ENCODE results near the gene RNF181.
"Not testable (repeated sequence)": the region's sequence is repeated elsewhere in the genome, so short reads cannot be mapped to it uniquely, and the experiment has no call there.

Gene RNF181

DNA sequence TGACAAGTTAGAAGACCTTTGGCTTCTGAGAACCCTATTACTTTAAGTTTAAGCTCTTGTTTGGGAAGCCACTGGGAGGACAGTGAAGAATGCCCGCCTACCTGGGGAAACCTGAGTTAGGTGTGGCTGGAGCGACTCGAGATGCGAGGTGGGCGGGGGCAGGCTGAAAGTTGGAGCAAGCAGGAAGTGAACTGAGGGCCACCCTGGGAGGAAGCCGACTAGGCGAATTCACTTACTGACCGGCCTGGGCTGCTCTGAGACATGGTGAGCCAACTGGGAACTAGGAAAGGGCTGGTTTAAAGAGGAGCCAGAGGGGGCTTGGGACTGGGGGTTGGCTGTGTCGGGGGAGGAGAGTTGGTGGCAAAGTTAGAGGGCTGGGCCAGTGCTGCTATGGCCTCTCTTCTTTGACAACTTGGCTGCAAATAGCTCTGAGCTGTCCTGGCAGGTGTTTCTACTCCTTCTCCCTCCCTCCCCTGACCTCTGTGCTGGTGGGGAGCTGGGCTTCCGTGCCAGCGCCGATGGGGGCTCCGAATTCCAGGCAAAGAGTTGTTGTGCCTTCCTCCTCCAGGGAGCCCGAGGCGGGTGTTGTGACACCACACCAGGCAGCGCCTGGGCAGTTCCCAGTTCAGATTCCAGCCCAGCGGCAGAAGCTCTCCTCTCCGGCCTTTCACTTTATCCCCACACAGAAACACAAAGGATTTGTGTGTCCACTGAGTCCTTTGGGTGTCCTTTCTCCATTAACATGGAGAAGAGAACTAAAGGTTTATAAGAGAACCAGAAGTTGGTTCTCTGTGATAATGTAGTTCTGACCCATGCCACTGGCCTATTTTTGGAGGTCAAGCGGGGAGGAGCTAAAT, 17.9 kb upstream of the RNF181 start, which contains the start of gene VAMP8:
Gene VAMP8, plus strand, starts transcription at position 201 of the 857 bp plus-strand sequence. Its CDS starts 61 bp downstream, at position 262.
- peak; percentile 41 for DNase-seq

DNA sequence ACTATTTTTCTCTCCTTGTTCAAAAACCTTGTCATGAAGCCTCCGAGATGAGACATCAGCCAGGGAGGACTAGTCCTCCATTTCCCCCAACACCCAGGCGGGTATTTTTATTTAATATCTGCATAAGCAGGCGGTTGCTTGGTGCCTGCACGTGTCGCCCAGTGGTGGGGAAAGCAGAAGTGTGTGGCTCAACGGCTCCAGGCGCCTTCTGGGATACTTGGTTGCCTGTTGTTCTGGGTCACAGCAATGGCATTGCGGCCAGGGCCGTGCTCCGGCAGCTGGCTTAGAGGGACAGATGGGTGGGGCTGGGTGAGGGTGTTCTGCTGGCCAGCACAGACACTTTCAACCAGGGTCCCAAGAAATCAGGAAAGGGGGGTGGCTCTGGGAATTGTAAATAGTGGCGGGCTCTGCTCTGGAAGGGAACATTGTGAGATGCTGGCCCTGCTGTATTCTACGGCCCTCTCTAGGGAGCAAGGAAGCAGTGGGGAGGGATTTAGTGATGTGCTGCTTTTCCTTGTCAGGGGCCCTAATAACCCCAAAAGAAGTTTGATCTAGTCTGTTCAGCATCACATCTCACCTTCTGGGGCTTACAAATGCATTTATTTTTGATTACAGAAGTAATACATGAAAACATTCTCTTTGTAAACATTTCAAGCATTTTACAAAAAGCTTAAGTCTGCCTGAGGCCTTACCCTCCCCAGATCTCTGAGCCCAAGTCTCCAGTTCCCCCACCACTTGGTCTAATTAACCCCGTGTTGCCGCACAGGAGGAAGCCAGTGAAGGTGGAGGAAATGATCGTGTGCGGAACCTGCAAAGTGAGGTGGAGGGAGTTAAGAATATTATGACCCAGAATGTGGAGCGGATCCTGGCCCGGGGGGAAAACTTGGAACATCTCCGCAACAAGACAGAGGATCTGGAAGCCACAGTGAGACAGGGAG, 17.0 kb upstream of the RNF181 start:
- DNase-seq: no peak

DNA sequence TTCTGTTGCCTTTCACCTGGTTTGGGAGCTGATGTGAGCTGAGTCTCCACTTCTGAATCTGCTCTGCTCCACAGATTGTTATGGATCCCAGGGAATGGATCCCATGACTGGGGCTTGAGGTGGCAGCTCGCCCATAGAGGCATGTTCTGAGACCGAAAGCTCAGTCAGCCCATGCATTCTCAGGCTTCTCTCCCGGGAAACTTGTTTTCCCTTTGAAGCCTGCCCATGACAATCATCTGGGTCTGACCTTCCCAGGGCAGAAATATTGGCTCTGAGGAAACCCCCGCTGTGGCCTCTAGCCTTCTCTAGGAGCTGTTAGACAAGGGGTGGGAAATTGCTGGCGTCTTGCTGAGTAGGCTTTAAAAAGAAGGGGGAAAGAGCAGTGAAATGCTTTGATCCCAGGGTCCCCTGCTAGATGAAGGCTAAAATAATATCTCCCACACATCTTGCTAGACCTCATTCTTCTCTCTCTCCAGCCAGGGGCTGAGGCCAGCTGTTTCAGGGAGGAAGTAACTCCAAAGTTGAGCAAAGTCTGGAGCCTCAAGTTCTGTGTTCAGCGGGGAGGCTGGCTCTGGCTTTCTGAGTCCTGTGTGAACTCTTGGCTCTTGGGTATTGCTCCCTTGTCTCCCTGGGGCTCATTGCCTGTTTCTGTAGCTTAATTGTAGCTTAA, 16.1 kb upstream of the RNF181 start:
- DNase-seq: no peak

DNA sequence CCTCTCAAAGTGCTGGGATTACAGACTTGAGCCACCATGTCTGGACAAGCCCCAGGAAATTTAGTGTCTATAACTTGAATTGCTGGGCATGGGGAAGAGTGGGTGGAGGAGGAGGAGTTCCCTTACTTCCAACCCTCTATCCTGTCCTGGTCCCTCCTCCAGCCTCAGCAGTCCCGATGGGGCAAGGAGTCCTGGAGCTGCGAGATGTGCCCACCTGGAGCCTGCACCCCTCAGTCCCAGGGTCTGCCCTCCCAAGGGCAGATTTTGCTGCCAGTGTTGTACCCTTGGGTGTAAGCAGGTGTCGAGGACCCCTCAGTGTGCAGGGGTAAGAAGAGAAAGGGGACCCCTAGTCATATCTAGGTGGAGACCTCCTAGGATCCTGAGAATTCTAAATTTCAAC, 15.3 kb upstream of the RNF181 start:
- no peak for DNase-seq

DNA sequence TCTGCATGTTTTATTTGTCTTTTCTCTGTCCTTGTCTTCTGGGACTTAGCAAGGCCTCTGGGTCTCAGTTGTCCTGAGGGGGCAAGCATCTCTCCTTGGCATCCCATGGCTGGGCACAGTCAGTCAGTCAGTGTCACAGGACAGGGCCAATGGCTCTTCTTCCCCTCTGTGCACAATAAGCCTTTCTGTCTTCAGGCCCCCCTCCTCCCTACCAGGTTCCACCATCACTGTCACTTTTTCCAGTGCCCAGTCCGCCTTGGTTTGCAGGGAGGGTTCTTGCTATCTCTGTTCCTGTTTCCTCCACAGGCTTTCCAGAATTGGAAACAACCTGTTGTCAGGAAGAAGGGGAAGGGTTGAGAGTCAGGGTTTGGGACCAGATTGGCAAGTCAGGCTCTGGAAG, 13.1 kb upstream of the RNF181 start:
- DNase-seq: no peak

DNA sequence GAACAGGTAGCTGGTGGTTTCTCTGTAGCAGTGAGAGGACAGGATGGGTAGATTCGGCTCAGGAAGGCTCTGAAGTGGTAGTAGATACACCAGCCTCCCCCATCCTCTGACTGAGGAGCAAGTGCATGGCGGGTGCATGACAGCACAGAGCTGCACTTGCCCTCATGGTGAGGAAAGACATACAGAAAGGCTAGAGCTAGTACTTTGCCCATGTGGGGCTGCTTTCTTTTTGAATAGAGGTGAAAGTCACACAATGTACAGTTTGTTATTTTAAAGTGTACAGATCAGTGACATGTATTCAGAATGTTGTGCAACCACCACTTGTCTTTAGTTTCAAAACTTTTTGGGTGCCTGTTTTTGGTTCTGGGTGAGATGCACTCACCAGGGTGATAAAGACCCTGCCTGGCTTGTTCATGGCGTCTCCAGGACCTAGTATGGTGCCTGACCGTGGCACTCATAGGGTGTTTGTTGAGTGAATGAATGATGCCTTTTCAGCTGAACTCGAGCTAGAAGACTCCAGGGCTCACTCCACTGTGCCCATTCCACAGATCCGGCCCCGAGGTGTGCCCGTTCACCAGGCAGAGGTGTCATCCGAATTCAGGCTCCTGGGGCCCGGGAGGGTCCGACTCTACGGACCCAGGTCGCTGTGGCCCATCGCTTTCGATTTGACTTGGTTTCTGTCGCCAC, 11.7 kb upstream of the RNF181 start:
- no peak for DNase-seq

DNA sequence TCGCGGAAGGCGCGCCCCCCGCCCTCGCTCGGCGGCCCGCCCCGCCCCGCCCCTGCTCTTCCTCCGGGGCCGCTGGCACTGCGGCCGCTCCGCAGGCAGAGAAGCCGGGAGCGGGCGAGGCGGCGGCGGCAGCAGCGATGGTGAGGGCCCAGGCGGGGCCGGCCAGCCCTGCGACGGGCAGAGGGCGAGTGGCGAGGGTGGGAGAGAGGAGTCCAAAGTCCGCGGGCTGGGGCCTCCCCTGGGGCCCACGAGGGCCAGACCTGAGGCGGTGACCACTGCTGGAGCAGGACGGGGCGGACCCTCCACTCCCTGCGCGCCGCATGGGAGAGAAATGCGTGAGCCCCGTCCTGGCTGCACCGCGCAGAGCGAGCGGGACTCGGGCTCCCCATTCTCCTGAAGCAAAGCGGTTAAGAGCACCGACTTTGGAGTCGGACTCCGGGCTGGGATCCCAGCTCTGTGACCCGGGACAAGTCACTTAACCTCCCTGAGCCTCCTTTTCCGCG, 11.1 kb upstream of the RNF181 start, which contains the start of gene VAMP5:
Gene VAMP5, plus strand, starts transcription at position 78 of the 503 bp plus-strand sequence. Its CDS starts 60 bp downstream, at position 138.
- no peak for DNase-seq

DNA sequence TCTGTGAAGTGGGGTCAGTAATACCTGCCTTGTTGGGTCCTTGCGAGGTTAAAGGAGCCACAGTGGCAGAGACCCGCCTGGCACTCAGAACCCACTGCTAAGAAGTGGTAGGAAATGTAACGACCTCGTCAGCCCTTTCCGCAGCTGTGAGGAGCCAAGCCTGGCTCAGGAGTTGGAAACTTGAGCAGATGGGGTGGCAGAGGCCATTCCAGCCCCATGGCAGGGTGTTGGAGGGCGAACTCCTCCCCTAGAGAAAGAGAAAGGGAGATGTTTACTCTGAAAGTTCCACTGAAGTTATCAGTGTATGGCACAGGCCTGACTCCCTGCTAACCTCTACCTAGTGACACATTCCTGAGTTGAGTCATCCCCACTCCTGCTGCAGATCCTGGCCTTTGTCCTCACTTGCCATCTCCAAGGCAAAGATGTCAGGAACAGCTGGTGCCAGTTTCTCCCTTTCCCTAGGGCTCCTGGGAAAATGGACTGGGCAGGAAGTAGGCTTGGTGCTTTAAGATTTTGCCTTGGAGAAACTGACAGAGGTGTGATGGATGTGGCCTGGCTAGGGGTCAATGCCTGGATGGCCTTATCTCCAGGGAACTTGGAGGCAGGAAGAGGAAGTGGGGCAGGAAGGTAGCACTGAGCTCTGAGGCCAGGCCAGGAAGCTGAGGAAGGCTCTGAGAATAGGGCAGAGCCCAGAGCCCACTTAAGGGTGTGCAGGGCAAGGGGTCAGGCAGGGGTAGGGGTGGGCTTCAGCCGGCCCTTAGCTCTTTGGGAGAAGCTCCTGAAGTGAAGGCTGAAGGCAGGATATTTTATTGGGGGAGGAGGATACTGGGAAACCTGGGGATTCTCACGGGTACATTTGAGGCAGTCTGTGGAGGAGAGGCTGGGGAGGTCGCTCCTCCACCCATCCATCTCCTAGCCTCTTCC, 10.4 kb upstream of the RNF181 start:
- DNase-seq: no peak

DNA sequence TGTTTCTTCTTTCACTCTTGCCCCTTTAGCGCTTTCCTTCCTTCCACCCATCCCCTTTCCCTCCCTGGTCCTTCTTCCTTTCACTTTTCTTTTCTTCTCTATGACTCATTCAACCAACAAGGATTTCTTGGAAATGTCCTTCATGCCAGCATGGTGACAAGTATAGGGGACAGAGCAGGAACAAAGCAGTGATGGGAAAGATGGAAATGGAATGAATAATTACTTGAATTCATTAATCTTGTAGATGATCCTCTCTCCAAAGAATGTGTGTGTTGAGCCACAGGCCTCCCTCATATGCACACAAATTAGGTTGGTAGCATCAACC, 9.8 kb upstream of the RNF181 start:
- DNase-seq: no peak

DNA sequence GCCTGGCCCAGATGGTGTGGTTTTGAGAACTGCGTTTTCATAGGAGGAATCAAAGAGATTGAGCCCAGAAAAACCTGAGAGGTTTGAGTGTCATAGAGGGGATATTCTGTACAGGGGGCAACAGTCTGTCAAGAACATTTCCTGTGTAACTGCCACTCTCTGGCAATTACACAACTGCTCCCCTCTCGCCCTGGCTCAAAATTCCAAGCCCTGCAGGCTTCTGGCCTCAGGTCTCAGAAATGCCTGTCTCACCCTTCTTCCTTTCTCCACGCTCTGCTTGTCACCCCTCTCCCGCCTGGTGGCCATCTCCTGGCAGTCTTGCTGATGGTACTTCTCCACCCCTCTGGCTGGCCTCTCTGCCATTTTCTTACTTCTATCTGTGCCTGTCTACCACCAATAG, 7.3 kb upstream of the RNF181 start:
- no peak for DNase-seq

DNA sequence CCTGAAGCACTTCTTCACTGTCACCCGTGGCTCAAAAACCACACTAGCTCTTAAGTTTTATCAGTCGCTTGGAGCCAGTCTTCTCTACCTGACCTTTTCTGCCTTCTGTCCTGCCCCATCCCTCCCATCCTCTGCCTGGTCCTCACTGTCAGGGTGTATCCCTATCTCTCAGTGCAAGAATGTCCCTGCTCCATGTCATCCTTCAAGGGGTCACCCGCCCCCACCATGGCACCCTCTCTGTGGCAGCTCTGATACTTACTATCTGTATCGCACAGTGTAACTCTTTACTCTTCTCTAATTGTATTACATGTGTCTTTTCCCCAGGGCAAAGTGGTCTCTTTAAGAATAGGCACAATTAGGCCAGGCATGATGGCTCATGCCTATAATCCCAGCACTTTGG, 6.9 kb upstream of the RNF181 start:
- DNase-seq: no peak

DNA sequence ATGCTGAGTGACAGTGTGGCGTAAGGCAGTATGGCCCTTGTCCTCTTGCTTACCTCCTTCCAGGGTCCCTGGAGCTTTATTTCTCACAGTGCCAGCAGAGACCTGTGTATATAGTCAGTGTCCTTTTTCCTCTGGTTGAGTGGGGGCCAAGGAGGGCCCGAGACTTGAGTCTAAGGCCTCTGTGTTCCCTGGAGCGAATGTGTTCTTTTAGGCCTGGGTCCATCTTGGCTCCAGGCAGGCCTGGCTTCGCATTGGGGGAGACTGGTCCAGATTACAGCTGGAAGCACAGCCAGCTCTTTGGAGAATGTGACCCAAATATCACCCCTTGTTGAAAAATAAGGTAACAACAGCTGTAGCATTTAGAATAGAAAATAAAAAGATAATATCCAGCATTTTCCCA, 6.4 kb upstream of the RNF181 start:
- DNase-seq: no peak

DNA sequence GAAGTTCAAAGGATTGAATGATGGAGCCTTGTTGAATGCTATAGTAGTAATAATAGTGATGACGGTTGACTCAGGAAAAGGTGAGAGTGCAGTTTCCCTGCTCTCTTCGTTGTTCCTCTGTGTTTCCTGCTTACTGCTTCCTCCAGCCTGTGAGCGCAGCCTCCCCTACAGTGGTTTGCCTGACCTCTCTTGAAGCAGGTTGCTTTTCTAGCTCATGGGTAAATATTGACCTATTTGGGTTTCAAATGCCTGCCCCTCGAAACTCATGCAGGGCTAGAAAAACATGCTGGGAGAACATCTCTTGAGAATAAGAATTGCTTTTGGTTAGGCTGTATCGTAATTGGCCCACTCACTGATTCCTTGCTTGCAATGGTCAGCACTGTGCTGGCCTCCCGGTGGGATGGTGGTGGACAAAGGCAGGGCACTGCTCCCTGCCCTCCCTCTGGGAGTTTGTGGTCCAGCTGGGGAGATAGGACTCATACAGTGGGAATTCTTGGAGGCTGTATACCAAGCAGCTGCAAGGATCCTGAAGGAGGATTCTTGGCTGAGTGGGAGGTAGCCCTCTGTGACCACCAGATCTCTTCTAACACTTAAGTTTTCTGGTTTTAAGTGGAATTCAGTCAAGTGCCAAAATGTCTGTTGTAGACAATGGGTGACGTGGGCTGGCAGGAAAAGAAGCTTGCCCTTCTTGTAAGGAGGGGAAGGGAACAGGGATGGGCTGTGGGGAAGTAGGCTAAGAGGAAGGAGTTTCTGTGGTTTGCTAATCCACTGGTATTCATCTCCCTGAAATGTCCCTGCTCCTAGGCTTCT, 5.4 kb upstream of the RNF181 start:
- DNase-seq: no peak

DNA sequence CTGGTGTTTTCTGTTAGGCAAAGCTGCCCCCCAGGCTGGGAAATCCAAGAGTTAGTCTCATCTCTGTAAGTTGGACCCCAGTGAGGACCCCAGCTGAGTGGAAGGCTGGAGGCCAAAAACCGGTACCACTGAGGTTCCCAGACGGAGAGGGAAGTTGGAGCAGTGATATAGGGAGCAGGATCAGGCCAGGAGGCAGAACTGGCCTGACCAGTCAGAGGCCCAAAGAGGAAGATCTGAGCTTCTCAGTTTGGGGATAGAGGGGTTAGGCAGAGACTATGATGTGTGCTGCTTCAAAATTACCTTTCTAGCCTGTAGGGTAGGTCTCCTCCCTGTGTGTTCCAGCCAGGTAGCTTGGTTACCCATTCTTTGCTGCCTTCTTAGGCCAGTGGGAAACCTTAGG, 4.6 kb upstream of the RNF181 start:
- DNase-seq: no peak

DNA sequence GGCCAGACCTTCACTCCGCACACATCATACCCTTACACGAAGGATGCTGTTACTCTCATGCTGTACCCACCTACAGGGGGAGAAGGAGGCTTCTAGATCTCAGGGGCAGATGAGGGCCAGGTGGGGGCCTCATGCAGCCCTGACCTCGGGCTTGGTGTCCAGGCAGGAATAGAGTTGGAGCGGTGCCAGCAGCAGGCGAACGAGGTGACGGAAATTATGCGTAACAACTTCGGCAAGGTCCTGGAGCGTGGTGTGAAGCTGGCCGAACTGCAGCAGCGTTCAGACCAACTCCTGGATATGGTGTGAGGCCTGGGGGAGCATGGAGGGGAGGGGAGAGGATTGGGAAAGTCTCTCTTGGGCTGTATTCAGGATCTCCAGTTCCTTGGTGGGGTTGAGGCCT, 4.0 kb upstream of the RNF181 start:
- no peak for DNase-seq

DNA sequence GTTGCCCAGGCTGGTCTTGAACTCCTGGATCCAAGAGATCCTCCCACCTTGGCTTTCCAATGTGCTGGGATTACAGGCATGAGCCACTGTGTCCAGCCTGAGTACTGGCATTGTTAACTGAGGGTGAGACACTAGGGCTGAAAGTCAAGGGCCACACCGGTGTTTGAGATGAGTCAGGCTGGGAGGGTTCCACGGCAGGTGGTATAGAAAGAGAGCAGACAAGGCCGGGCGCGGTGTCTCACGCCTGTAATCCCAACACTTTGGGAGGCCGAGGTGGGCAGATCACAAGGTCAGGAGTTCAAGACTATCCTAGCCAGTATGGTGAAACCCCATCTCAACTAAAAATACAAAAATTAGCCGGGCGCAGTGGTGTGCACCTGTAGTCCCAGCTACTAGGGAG, 3.2 kb upstream of the RNF181 start:
- DNase-seq: not testable (repeated sequence)

DNA sequence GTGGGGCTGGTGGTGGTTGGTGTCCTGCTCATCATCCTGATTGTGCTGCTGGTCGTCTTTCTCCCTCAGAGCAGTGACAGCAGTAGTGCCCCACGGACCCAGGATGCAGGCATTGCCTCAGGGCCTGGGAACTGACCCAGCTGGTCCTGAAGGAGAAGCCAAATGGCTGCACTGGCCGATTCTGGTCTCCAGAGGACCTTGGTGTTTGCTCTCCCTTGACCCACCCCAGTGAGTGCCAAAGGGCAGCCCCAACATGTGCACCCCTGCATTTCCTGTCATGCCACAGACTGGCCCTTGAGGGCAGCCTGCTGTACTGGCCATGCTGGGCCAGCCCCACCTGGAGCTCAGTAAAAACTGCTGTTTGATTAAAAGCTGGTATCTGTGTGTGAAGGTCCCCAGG, 2.5 kb upstream of the RNF181 start:
- DNase-seq: no peak

DNA sequence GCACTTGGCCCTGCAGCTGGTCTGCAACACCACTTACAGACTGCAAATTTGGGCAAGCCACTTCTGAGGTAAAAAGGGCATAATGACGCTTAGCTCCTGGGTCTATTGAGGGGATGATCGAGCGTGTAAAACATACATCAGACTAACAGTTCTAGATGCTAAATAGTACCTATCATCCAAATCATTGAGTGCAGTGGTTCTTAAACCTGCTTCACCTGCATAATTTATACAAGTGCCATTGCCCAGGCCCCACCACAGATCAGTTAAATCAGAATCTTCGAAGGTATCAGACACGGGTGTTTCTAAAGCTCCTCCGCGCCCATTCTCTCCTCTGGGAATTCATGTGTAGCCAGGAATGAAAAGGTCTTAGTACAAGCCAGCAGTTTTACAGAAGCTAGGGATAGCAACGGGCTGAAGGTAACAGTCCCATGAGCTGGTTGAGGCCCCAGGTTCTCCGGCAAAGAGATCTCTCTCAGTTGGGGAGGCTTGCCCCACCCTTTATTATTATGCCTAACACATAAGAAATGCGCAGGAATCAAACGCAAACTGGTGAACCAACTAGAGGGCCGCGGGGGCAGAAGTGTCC, 737 bp upstream of the RNF181 start:
- no peak for DNase-seq

DNA sequence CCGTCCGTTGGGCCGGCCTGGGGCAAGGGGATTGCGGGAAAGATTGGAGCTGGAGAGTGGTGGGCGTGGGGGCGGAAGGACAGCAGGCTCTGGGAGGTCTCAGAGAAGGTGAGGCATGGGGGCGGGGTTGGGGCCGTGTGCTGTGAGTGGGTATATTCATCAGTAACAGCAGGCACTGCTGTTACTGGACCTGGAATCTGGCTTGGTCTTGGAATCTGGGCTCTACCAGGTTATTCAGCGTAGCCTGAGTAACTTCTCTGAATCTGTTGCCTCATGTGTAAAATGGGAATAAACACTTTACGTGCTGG, 435 bp downstream of the RNF181 start:
- no peak for DNase-seq

DNA sequence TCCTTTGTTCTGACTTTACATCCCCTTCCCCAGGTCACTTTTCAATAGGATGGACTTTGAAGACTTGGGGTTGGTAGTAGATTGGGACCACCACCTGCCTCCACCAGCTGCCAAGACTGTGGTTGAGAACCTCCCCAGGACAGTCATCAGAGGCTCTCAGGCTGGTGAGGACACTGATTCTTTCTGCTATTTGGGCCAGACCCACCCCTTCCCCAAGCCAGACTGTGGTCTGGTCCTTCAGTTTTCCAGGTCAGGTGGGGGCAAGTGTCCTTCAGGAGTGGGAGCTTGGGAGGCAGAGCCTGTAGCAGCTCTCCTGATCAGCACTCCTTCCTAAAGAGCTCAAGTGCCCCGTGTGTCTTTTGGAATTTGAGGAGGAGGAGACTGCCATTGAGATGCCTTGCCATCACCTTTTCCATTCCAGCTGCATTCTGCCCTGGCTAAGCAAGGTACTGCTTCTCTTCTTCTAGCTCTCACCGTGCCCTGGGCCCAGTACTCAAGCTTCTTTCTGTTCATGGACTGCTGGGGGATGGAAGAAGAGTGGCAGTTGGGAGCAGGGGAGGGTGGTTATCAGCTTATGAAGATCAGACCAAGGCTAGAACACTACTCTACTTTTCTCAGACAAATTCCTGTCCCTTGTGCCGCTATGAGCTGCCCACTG, 1.1 kb downstream of the RNF181 start:
- no peak for DNase-seq

Measured in activated T-cell treated with anti-CD3 and anti-CD28 coated beads for 4 hours (primary cell).